GM21619 (cell line): Measurements from ENCODE around the gene VMAC.
A peak's percentile ranks its signal among the peaks of the same experiment; 100 is the strongest.

Source experiments
- ATAC-seq: cut with Tn5 transposase; IDR thresholded peaks from one replicate; pipeline ENCODE4 v1.9.1; 2021; ENCODE audit not compliant: unreplicated experiment

Gene VMAC

DNA sequence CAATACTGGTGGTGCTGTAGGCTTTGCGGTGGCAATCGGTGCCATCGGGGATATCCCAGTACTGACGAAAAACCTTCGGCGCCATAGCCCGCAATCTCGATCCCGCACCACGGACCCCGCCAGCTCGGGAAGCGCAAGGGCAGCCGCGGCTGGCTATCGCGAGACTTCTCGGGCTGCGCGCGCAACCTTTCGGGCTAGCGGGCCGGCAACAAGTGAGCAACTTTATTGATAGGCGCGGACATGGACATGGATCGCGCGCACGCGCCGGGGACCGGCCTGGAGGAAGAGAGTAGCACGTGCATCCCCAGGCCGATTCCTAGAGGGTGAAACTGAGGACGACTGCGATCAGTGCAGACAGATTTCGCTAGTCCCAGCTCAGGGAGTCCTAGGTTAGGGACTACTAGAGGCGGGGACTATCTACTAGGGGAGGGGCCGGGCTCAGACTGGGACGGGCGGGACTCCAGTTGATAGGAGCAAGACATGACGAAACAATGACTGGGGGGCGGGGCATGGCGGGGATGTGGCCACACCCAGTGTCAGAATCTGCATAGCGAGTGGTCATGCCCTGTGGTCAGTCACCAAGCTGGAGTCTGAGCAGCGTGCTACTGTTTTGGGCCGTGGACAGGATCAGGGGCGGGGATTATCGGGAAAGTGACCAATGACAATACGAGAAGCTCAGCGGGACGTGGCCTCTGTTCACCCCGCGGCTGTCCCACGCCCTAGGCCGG is 884 bp upstream of the VMAC start, which contains the start of gene NDUFA11:
TSS of gene NDUFA11 (minus strand) at position 167 of the 728 bp plus-strand sequence. CDS start at position 85, 82 bp downstream.
- ATAC-seq, result peak; percentile 22

DNA sequence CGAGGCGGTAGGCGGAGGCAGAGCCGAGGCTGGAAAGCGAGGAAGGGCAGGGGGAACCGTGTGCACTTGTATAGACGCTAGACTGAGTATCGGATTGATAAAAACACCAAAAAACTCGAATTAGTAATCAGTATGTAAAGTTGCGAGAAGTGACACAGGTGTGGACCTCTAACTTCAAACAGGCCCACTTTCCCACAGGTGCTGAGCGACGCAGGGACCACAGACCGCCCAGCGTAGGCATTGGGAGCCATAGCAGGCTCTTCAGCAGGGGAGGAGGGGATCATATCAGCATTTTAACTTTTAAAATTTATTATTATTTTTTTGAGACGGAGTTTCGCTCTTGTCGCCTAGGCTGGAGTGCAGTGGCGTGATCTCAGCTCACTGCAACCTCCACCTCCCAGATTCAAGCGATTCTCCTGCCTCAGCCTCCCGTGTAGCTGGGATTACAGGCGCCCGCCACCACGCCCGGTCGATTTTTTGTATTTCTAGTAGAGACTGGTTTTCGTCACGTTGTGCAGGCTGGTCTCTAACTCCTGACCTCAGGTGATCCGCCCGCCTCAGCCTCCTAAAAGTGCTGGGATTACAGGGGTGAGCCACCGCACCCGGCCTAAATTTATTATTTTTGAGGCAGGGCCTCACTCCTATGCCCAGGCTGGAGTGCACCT is 574 bp downstream of the VMAC start:
- ATAC-seq, result no peak

GRCh38 chr19:5907241-5907640 is 2.6 kb downstream of the VMAC start:
- ATAC-seq, result no peak

- ATAC-seq, result no peak
Observed at GRCh38 chr19:5908773-5909442, 4.2 kb downstream of the VMAC start.

DNA sequence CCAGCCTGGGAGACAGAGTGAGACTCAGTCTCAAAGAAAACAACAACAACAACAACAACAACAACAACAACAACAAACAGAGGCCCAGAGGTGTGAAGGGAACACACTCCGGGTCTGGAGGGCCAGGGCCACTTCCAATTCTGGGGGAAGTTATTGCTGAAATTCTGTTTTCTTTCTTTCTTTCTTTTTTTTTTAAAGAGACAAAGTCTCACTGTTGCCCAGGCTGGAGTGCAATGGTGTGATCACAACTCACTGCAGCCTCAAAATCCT is 5.9 kb downstream of the VMAC start:
- no peak for ATAC-seq

GRCh38 chr19:5911366-5911765 is 6.7 kb downstream of the VMAC start:
- ATAC-seq, result no peak

DNA sequence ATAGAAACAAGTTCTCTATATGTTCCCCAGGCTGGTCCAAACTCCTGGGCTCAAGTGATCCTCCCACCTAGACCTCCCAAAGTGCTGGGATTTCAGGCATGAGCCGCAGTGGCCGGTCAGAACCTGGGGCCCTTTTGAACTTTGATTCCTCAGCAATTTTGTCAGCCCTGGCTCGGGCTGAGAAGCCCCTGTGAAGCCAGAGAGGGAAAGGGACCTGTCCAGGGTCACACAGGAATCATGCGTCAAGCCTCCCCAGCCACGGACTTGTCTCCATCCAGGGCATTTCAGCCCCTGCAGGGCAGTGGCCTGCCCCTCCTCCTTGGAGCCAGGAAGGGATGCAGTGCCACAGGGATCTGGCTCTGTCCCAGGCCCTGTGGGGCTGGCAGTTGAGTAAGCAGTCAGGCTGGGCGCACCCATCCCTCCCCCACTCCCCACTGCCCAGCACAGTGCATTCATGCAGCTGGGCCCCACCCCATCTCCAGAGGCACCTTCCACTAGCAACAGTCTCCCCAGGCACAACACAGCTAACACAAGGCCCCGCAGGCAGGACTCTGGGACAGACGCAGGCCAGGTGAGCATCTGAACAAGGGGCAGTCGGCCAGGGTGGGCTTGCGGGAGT is 9.2 kb downstream of the VMAC start, which contains the start of gene CAPS:
TSS of gene CAPS (plus strand) at position 516 of the 619 bp plus-strand sequence. CDS start 153 bp downstream, outside the sequence.
- no peak for ATAC-seq

- ATAC-seq, result no peak
Observed at GRCh38 chr19:5914358-5914774, 9.7 kb downstream of the VMAC start.

GRCh38 chr19:5914946-5915781 is 10.5 kb downstream of the VMAC start:
- ATAC-seq, result no peak

GRCh38 chr19:5915782-5916165 is 11.1 kb downstream of the VMAC start:
- no peak for ATAC-seq

- ATAC-seq, result no peak
Observed at GRCh38 chr19:5916181-5916708, 11.6 kb downstream of the VMAC start.

GRCh38 chr19:5917431-5918107 is 12.9 kb downstream of the VMAC start:
- no peak for ATAC-seq

DNA sequence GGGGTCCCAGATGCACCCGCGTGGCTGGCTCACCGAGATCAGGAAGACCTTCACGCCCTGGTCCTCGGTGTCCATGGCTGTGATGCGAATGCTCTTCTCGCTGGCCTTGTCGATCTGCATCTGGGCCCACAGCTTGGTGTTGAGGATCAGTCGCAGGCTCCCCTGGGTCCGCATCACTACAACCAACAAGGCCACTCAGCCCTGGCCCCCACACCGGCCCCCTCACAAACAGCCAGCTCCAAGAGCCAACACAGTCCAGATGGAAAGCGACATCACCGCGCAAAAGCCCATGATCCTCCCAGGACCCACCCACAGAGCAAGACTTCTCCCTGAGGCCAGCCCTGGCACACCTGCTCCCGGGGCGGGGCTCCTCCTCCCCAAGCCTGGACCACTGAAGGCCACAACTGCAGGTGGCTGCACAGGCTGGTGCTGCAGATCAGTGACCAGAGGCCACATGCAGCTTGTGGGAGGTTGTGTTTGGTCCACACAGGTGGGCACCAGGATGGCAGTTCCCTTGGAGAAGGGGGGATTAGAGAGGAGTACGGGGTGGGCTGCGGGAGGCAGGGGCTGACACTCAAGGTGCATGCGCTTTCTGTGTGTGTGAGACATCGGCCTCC is 13.9 kb downstream of the VMAC start:
- no peak for ATAC-seq

- ATAC-seq, result no peak
Observed at GRCh38 chr19:5921516-5922160, 17.0 kb downstream of the VMAC start.

- ATAC-seq, result no peak
Observed at GRCh38 chr19:5922161-5922545, 17.5 kb downstream of the VMAC start.

GRCh38 chr19:5923356-5923755 is 18.7 kb downstream of the VMAC start:
- no peak for ATAC-seq

DNA sequence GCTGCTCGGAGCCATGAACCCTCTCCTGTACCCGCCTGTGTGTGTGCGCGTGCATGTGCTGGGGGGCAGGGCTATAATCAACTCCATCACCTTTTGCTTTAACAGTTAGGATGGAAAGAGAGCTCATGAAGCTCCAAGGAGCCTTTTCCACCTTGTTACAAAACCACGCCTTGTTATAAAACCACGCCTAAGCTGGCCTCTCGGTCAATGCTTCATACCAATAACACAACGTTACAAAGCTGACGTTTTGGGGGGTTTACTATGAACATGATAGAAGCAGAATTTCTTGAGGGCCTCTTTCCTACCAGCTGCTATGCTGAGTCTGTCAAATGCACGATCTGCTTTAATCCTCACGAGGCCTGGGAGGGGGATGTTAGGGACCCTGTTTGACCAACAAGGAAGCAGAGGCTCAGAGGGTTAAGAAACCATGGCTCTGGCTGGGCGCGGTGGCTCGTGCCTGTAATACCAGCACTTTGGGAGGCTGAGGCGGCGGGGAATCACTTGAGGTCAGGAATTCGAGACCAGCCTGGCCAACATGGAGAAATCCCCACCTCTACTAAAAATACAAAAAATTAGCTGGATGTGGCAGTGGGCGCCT is 21.3 kb downstream of the VMAC start:
- ATAC-seq, result no peak

GRCh38 chr19:5926641-5927440 is 22.2 kb downstream of the VMAC start:
- no peak for ATAC-seq
